PC-9 (cell line): ENCODE measurements around the gene RGS13.

ENCODE experiments used
- CTCF ChIP-seq: fragments of 200-600 bp; sonication (generic); conservative IDR thresholded peaks from 2 replicates; pipeline ENCODE4 v1.6.1; 2017; ENCODE audit warnings: mixed run types, antibody characterized with exemption, mild to moderate bottlenecking, moderate library complexity
- EZH2 ChIP-seq: fragments of 200-600 bp; sonication (generic); IDR thresholded peaks from 2 replicates; pipeline ENCODE4 v1.8.0; 2017; ENCODE audit warnings: antibody characterized with exemption, low read depth

- TF ChIP-seq CTCF (no peak), EZH2 (no peak)
These were observed 30.8 kb upstream of the RGS13 start for GRCh38 chr1:192604979-192605620.
